Activated naive CD4-positive, alpha-beta T cell treated with anti-CD3 and anti-CD28 coated beads for 36 hours (primary cell): ENCODE data around the gene MTNR1B. TPM values are rescaled to one million over a fixed set of nuclear protein-coding genes. Genes with fewer than 3 reads are reported as not detected.

ENCODE experiments used
- CTCF ChIA-PET: fragments of 350-600 bp; sonication (Branson Sonifier 250); formaldehyde crosslinking; loops from one replicate; lab custom pipeline; 2021; ENCODE audit warnings: antibody characterized with exemption; lab: Charles Lee
- DNase-seq: peaks from one replicate; pipeline ENCODE4 v3.0.0-alpha.2; 2020
- H3K27ac Mint-ChIP-seq: one replicate; pipeline ENCODE4 v1.8.0; 2021; ENCODE audit warnings: mild to moderate bottlenecking, mixed read lengths
- H3K27me3 Mint-ChIP-seq: one replicate; pipeline ENCODE4 v1.8.0; 2021; ENCODE audit warnings: low read depth, mixed read lengths
- H3K36me3 Mint-ChIP-seq: one replicate; pipeline ENCODE4 v1.8.0; 2021; ENCODE audit warnings: low read depth, mixed read lengths
- H3K4me1 Mint-ChIP-seq: one replicate; pipeline ENCODE4 v1.8.0; 2021; ENCODE audit warnings: low read depth, mixed read lengths
- H3K4me3 Mint-ChIP-seq: one replicate; pipeline ENCODE4 v1.8.0; 2021; ENCODE audit warnings: mild to moderate bottlenecking, moderate library complexity, mixed read lengths
- H3K9me3 Mint-ChIP-seq: one replicate; pipeline ENCODE4 v1.8.0; 2021; ENCODE audit warnings: mixed read lengths
- intact Hi-C: fragments of 100-400 bp; cut with micrococcal nuclease; formaldehyde crosslinking; loops from one replicate; pipeline ENCODE4 v1.15.1; 2023
- total RNA-seq, 2 experiments: library from RNA; stranded (reverse); gene quantifications; one replicate each; pipeline ENCODE4 v1.2.3, GENCODE V29; 2021

Gene MTNR1B
- total RNA-seq, 2 experiments from 2014 or later: not detected

DNA sequence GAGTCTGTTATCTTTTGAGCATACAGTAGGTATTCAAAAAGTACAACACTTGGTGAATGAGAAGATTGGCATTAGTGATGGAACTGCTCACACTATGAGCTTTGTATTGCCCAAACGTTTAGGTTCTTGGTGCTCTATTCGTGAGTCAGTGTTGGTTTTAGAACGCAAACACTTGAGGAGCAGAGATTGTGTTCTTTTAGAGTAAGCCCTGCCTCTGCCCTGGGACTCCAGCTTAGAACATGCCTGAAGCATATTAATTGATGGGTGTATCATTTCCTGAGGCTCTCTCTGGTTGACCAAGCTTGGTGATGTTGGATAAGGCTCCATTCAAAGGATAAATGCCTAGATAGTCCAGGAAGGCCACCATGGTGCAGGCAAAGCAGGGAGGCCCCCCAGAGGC lies 10.9 kb downstream of the MTNR1B start:
- intact Hi-C loops: no loop called here
- CTCF ChIA-PET: no interaction called here
- no peaks in the 10 kb centered on the region for H3K9me3 Mint-ChIP-seq
- H3K27ac Mint-ChIP-seq: no peak overlapping the region
- H3K4me1 Mint-ChIP-seq: no peaks in the 10 kb centered on the region
- no peak for DNase-seq
- peaks cover 5% of the 10 kb centered on the region for H3K27me3 Mint-ChIP-seq
- H3K36me3 Mint-ChIP-seq: no peaks in the 10 kb centered on the region
- H3K4me3 Mint-ChIP-seq: no peak overlapping the region

DNA sequence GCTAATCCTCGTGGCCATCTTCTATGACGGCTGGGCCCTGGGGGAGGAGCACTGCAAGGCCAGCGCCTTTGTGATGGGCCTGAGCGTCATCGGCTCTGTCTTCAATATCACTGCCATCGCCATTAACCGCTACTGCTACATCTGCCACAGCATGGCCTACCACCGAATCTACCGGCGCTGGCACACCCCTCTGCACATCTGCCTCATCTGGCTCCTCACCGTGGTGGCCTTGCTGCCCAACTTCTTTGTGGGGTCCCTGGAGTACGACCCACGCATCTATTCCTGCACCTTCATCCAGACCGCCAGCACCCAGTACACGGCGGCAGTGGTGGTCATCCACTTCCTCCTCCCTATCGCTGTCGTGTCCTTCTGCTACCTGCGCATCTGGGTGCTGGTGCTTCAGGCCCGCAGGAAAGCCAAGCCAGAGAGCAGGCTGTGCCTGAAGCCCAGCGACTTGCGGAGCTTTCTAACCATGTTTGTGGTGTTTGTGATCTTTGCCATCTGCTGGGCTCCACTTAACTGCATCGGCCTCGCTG lies 12.1 kb downstream of the MTNR1B start:
- DNase-seq: no peak
- Mint-ChIP-seq H3K36me3 (no peaks in the 10 kb centered on the region), H3K27me3 (peaks cover 5% of the 10 kb centered on the region), H3K27ac (no peak overlapping the region), H3K4me3 (no peak overlapping the region), H3K4me1 (no peaks in the 10 kb centered on the region), H3K9me3 (no peaks in the 10 kb centered on the region)
- intact Hi-C loops: no loop called here
- CTCF ChIA-PET: interaction anchor here (0.7 kb wide), 1 partner anchor 253 kb away, joined by 4 read pairs; no protein-coding TSS in a partner anchor

- no peak for DNase-seq
- H3K9me3 Mint-ChIP-seq: peaks cover 12% of the 10 kb centered on the region
Observed at GRCh38 chr11:92986585-92986984, 17.1 kb downstream of the MTNR1B start.

GRCh38 chr11:92993004-92993403 lies 23.6 kb downstream of the MTNR1B start:
- Mint-ChIP-seq H3K36me3 (no peaks in the 10 kb centered on the region), H3K4me1 (no peaks in the 10 kb centered on the region), H3K27ac (no peak overlapping the region), H3K9me3 (peaks cover 11% of the 10 kb centered on the region), H3K27me3 (peaks cover 7% of the 10 kb centered on the region), H3K4me3 (no peak overlapping the region)
- intact Hi-C loops: no loop called here
- CTCF ChIA-PET: no interaction called here
- no peak for DNase-seq

More at GRCh38 chr11:92986585-92986984, 17.1 kb downstream of the MTNR1B start:
- H3K4me3 Mint-ChIP-seq: no peak overlapping the region
- no peak overlapping the region for H3K27ac Mint-ChIP-seq
- H3K27me3 Mint-ChIP-seq: peaks cover 11% of the 10 kb centered on the region
- intact Hi-C loops: no loop called here
- H3K36me3 Mint-ChIP-seq: no peaks in the 10 kb centered on the region
- H3K4me1 Mint-ChIP-seq: no peaks in the 10 kb centered on the region
- CTCF ChIA-PET: no interaction called here

DNA sequence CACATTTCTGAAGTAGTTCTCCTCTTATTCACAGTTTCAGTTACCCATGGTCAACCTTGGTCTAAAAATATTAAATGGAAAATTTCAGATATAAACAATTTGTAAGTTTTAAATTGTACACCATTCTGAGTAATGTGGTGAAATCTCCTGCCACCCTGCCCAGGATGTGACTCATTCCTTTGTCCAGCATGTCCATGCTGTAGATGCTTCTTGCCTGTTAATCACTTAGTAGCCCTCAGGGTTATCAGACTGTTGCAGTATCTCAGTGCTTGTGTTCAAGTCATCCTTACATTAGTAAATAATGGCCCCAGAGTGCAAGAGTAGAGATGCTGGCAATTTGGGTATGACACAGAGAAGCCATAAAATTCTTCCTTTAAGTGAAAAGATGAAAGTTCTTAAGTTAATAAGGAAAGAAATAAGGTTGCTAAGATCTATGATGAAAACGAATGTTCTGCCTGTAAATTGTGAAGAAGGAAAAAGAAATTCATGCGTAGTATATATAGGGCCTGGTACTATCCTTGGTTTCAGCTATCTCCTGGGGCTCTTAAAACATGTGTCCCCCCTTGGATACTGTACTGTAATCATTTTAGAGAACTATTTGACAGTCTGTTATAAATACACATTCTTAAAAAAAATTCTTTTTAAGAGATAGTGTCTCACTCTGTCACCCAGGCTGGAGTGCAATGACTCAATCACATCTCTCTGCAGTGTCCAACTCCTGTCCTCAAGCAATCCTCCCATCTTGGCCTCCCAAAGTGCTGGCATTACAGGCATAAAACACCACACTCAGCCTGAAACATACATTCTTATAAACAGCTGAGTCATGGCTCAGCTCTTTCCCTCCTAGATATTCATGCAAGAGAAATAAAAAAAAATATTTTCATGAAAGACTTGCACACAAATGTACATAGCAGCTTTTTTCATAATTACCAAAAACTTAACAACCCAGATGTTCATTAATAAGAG lies 31.3 kb downstream of the MTNR1B start:
- peaks cover 1% of the 10 kb centered on the region for H3K9me3 Mint-ChIP-seq

DNA sequence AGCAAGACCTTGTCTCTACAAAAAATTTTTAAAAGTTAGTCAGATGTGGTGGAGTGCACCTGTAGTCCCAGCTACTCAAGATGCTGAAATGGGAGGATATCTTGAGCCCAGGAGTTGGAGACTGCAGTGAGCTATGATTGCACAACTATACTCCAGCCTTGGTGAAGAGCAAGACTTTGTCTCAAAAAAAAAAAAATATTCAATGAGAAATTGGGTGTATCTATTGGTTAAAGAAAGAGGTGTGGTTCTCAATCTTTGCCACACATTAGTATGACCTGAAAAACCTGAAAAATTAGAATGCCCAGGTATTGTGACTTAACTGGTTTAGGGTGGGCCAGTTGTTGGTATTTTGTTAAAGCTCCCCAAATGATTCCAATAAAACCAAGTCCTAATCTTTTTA lies 32.4 kb downstream of the MTNR1B start:
- CTCF ChIA-PET: no interaction called here
- DNase-seq: no peak
- H3K9me3 Mint-ChIP-seq: peaks cover 1% of the 10 kb centered on the region
- intact Hi-C loops: no loop called here
- H3K4me1 Mint-ChIP-seq: no peaks in the 10 kb centered on the region
- peaks cover 2% of the 10 kb centered on the region for H3K27me3 Mint-ChIP-seq
- H3K36me3 Mint-ChIP-seq: no peaks in the 10 kb centered on the region
- H3K4me3 Mint-ChIP-seq: no peak overlapping the region
- no peak overlapping the region for H3K27ac Mint-ChIP-seq

More for the DNA sequence above, 31.3 kb downstream of the MTNR1B start:
- intact Hi-C loops: no loop called here
- Mint-ChIP-seq H3K4me1 (no peaks in the 10 kb centered on the region), H3K27ac (no peak overlapping the region), H3K36me3 (no peaks in the 10 kb centered on the region), H3K27me3 (peaks cover 2% of the 10 kb centered on the region), H3K4me3 (no peak overlapping the region)
- no peak for DNase-seq
- CTCF ChIA-PET: no interaction called here

DNA sequence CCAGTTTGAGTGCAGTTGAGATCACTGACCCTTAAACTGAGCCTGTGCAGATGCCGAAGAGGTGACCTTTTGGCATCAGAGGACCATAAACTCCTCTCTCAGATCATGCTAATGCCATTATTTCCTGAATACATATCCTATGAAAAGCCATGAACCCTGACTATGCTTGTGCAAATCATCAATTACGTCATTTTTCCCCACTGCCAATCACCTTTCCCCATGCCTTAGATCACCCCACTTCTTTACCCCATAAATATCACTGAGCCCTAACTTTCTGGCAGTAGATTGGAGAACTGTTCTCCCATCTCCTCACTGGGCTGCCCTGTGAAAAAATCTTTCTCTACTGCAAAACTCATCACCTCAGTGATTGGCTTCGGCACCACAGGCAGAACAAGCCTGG lies 32.9 kb downstream of the MTNR1B start:
- no peaks in the 10 kb centered on the region for H3K36me3 Mint-ChIP-seq
- H3K27me3 Mint-ChIP-seq: peaks cover 2% of the 10 kb centered on the region
- H3K9me3 Mint-ChIP-seq: peaks cover 1% of the 10 kb centered on the region
- H3K4me1 Mint-ChIP-seq: no peaks in the 10 kb centered on the region
- CTCF ChIA-PET: no interaction called here
- no peak overlapping the region for H3K4me3 Mint-ChIP-seq
- intact Hi-C loops: no loop called here
- no peak for DNase-seq
- H3K27ac Mint-ChIP-seq: no peak overlapping the region

GRCh38 chr11:93005239-93005638 lies 35.8 kb downstream of the MTNR1B start:
- intact Hi-C loops: no loop called here
- CTCF ChIA-PET: no interaction called here
- Mint-ChIP-seq H3K27ac (no peak overlapping the region), H3K9me3 (peaks cover 3% of the 10 kb centered on the region), H3K4me3 (no peak overlapping the region), H3K36me3 (no peaks in the 10 kb centered on the region), H3K4me1 (no peaks in the 10 kb centered on the region), H3K27me3 (no peaks in the 10 kb centered on the region)
- DNase-seq: no peak

DNA sequence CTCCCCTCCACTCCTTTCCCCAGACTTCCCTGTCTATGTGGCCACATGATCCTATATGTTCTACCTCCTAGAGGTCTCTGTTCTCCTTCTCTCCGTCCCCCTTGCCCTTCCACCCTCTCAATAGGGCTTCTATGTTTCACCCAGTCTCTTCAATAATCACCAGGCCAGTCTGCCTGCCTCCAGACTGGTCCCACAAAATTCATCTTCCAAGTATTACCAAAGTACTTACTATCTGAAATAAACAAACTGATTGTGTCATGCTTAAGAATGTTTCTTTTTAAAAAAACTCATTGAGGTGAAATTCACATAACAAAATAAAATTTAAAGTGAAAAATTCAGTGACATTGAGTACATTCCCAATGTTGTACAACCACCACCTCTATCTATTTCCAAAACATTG lies 44.2 kb downstream of the MTNR1B start:
- intact Hi-C loops: no loop called here
- no peaks in the 10 kb centered on the region for H3K4me1 Mint-ChIP-seq
- CTCF ChIA-PET: no interaction called here
- no peaks in the 10 kb centered on the region for H3K36me3 Mint-ChIP-seq
- H3K9me3 Mint-ChIP-seq: peaks cover 2% of the 10 kb centered on the region
- peaks cover 3% of the 10 kb centered on the region for H3K27me3 Mint-ChIP-seq
- no peak overlapping the region for H3K4me3 Mint-ChIP-seq
- no peak overlapping the region for H3K27ac Mint-ChIP-seq
- no peak for DNase-seq

- Mint-ChIP-seq H3K36me3 (no peaks in the 10 kb centered on the region), H3K4me3 (no peak overlapping the region), H3K27me3 (peaks cover 11% of the 10 kb centered on the region), H3K9me3 (peaks cover 2% of the 10 kb centered on the region), H3K27ac (no peak overlapping the region), H3K4me1 (no peaks in the 10 kb centered on the region)
- intact Hi-C loops: no loop called here
- CTCF ChIA-PET: no interaction called here
- DNase-seq: no peak
Observed at GRCh38 chr11:93016595-93016994, 47.1 kb downstream of the MTNR1B start.

DNA sequence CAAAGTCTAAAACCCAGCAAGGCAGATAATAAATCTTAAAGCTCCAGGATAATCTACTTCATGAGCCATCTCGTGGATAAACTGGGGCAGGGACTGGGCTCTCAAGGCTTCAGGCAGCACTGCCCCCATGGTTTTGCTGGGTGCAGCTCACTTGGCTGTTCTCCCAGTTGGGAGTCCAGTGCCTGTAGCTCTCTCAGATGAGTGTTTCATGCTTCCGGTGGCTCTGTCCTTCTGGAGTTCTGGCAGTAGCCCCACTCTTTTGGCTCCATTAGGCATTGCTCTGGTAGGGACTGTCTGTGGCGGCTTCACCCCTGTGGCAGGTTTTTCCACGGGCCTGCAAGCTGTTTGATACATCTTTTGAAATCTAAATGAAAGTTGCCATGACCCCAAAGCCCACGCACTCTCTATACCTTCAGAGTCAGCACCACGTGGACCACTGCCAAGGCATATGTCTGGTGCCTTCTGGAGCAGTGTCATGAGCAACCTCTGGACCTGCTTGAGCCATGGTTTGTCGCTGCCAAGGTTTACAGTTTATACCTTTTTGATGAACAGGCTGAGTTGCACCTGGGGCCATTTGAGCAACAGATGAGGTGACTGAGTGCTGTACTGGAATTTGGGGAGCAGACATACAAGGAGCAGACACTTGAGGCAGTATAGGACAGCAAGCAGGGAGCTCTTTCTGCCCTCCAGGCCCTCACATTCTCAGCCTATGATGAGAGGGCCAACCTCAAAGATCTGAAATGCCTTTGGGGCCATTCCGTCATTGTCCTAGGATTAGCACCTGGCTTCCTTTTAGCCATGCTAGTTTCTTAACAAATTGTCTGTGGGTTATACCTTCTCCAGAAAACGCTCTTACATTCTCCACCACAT lies 48.6 kb downstream of the MTNR1B start:
- Mint-ChIP-seq H3K4me3 (no peak overlapping the region), H3K27me3 (peaks cover 14% of the 10 kb centered on the region), H3K9me3 (peaks cover 2% of the 10 kb centered on the region), H3K36me3 (no peaks in the 10 kb centered on the region), H3K4me1 (no peaks in the 10 kb centered on the region), H3K27ac (no peak overlapping the region)
- DNase-seq: no peak
- CTCF ChIA-PET: interaction anchor here (1.0 kb wide), 1 partner anchor 81 kb away, joined by 3 read pairs; no protein-coding TSS in a partner anchor
- intact Hi-C loops: no loop called here
